GM12874 (cell line): ENCODE results near the gene AUTS2.

Experiments
- CTCF ChIP-seq: IDR thresholded peaks from 2 replicates; pipeline ENCODE4 v1.5.1; 2011; ENCODE audit warnings: low read depth, mild to moderate bottlenecking, control low read depth, low read length, moderate library complexity; ENCODE audit not compliant: insufficient read depth

Gene AUTS2

GRCh38 chr7:69625238-69625637 lies 27.0 kb downstream of the AUTS2 start:
- no peak for TF ChIP-seq CTCF

- no peak for TF ChIP-seq CTCF
These were observed 27.5 kb downstream of the AUTS2 start for GRCh38 chr7:69625798-69626197.

- TF ChIP-seq CTCF: no peak
These were observed 32.0 kb downstream of the AUTS2 start for GRCh38 chr7:69630292-69630691.

GRCh38 chr7:69631131-69631530 lies 32.9 kb downstream of the AUTS2 start:
- TF ChIP-seq CTCF: no peak

GRCh38 chr7:69632280-69632679 lies 34.0 kb downstream of the AUTS2 start:
- TF ChIP-seq CTCF: no peak

GRCh38 chr7:69633122-69633831 lies 35.0 kb downstream of the AUTS2 start:
- TF ChIP-seq CTCF: no peak

GRCh38 chr7:69635555-69636185 lies 37.4 kb downstream of the AUTS2 start:
- TF ChIP-seq CTCF: no peak
